Germinal center (tissue), 1 donor: ENCODE results near the gene XYLT1.
"Not testable (repeated sequence)": the region's sequence is repeated elsewhere in the genome, so short reads cannot be mapped to it uniquely, and the experiment has no call there.

Experiments used
- DNase-seq: peaks from one replicate; pipeline ENCODE4 v3.0.0; 2012; ENCODE audit warnings: mixed read lengths, low spot score

The XYLT1 gene

GRCh38 chr16:17356243-17356933, 114.4 kb downstream of the XYLT1 start:
- no peak for DNase-seq

GRCh38 chr16:17354685-17355084, 116.1 kb downstream of the XYLT1 start:
- no peak for DNase-seq

GRCh38 chr16:17354141-17354601, 116.6 kb downstream of the XYLT1 start:
- DNase-seq = no peak

- no peak for DNase-seq
These were observed 117.2 kb downstream of the XYLT1 start for GRCh38 chr16:17353561-17353960.

- no peak for DNase-seq
These were observed 119.2 kb downstream of the XYLT1 start for GRCh38 chr16:17351441-17352035.

- DNase-seq = no peak
These were observed 120.6 kb downstream of the XYLT1 start for GRCh38 chr16:17350207-17350606.

GRCh38 chr16:17348826-17349225, 121.9 kb downstream of the XYLT1 start:
- DNase-seq = no peak

- no peak for DNase-seq
These were observed 122.5 kb downstream of the XYLT1 start for GRCh38 chr16:17348042-17348783.

GRCh38 chr16:17347624-17348023, 123.1 kb downstream of the XYLT1 start:
- DNase-seq = no peak

GRCh38 chr16:17346621-17347569, 123.9 kb downstream of the XYLT1 start:
- DNase-seq = no peak

- no peak for DNase-seq
These were observed 125.7 kb downstream of the XYLT1 start for GRCh38 chr16:17345043-17345442.

GRCh38 chr16:17343728-17344127, 127.0 kb downstream of the XYLT1 start:
- no peak for DNase-seq

GRCh38 chr16:17343028-17343427, 127.7 kb downstream of the XYLT1 start:
- peak; percentile 15 for DNase-seq

GRCh38 chr16:17342031-17342430, 128.7 kb downstream of the XYLT1 start:
- no peak for DNase-seq

GRCh38 chr16:17340804-17341203, 130.0 kb downstream of the XYLT1 start:
- DNase-seq = no peak

GRCh38 chr16:17339764-17340541, 130.8 kb downstream of the XYLT1 start:
- no peak for DNase-seq

GRCh38 chr16:17338244-17338643, 132.5 kb downstream of the XYLT1 start:
- DNase-seq = no peak

GRCh38 chr16:17336530-17336900, 134.2 kb downstream of the XYLT1 start:
- no peak for DNase-seq

- no peak for DNase-seq
These were observed 134.8 kb downstream of the XYLT1 start for GRCh38 chr16:17335826-17336529.

GRCh38 chr16:17335406-17335805, 135.4 kb downstream of the XYLT1 start:
- DNase-seq = not testable (repeated sequence)

- no peak for DNase-seq
These were observed 136.7 kb downstream of the XYLT1 start for GRCh38 chr16:17334096-17334495.
